Activated CD4-positive, alpha-beta T cell treated with anti-CD3 and anti-CD28 coated beads for 36 hours (primary cell): Measurements from ENCODE around the gene ZNF574. TPM values are rescaled to one million over a fixed set of nuclear protein-coding genes. Genes with fewer than 3 reads are reported as not detected.
"Not testable (repeated sequence)": the region's sequence is repeated elsewhere in the genome, so short reads cannot be mapped to it uniquely, and the experiment has no call there.

Experiments used
- ATAC-seq: fragments of 200-7000 bp; cut with Tn5 transposase; one replicate; pipeline ENCODE4 v1.10.0; 2021; ENCODE audit warnings: mild to moderate bottlenecking, moderate library complexity
- CTCF ChIA-PET: fragments of 350-600 bp; sonication (Branson Sonifier 250); formaldehyde crosslinking; loops from one replicate; lab custom pipeline; 2021; ENCODE audit warnings: antibody characterized with exemption; lab: Charles Lee
- POLR2A ChIA-PET: fragments of 350-600 bp; sonication (Branson Sonifier 250); formaldehyde crosslinking; loops from one replicate; lab custom pipeline; 2021; ENCODE audit warnings: antibody characterized with exemption, inconsistent platforms; lab: Charles Lee
- DNase-seq: peaks from one replicate; pipeline ENCODE4 v3.0.0-alpha.2; 2020
- H3K27ac Mint-ChIP-seq: one replicate; pipeline ENCODE4 v1.8.0; 2021; ENCODE audit warnings: mixed read lengths
- H3K27me3 Mint-ChIP-seq: one replicate; pipeline ENCODE4 v1.8.0; 2021; ENCODE audit warnings: mixed read lengths
- H3K36me3 Mint-ChIP-seq: one replicate; pipeline ENCODE4 v1.8.0; 2021; ENCODE audit warnings: low read depth, mixed read lengths
- H3K4me1 Mint-ChIP-seq: one replicate; pipeline ENCODE4 v1.8.0; 2021; ENCODE audit warnings: mixed read lengths
- H3K4me3 Mint-ChIP-seq: one replicate; pipeline ENCODE4 v1.8.0; 2021; ENCODE audit warnings: mild to moderate bottlenecking, moderate library complexity, mixed read lengths
- H3K9me3 Mint-ChIP-seq: one replicate; pipeline ENCODE4 v1.8.0; 2021; ENCODE audit warnings: low read depth, mixed read lengths
- intact Hi-C, 2 experiments: fragments of 100-400 bp; cut with DNase I in 1 of 2; cut with micrococcal nuclease in 1 of 2; formaldehyde crosslinking; loops; one replicate each; pipeline versions ENCODE4 v1.14.2 to v1.15.1; 2022 to 2024; cut with DNase I, micrococcal nuclease
- total RNA-seq, 2 experiments: library from RNA; stranded (reverse); gene quantifications; one replicate each; pipeline ENCODE4 v1.2.3, GENCODE V29; 2021

The ZNF574 gene
- total RNA-seq, 2 experiments from 2014 or later: 10.7 to 14.8 TPM

GRCh38 chr19:42093505-42093904, 17.5 kb downstream of the ZNF574 start:
- POLR2A ChIA-PET: no interaction called here
- H3K36me3 Mint-ChIP-seq: peaks cover 37% of the 10 kb centered on the region
- H3K27me3 Mint-ChIP-seq: no peaks in the 10 kb centered on the region
- peaks cover 19% of the 10 kb centered on the region for H3K4me1 Mint-ChIP-seq
- no peak for ATAC-seq
- CTCF ChIA-PET: interaction anchor here (1.0 kb wide), 1 partner anchor 17 kb away, joined by 3 read pairs; no protein-coding TSS in a partner anchor
- H3K27ac Mint-ChIP-seq: no peak overlapping the region
- intact Hi-C loops: no loop called here
- no peaks in the 10 kb centered on the region for H3K9me3 Mint-ChIP-seq
- DNase-seq: no peak
- H3K4me3 Mint-ChIP-seq: no peak overlapping the region

DNA sequence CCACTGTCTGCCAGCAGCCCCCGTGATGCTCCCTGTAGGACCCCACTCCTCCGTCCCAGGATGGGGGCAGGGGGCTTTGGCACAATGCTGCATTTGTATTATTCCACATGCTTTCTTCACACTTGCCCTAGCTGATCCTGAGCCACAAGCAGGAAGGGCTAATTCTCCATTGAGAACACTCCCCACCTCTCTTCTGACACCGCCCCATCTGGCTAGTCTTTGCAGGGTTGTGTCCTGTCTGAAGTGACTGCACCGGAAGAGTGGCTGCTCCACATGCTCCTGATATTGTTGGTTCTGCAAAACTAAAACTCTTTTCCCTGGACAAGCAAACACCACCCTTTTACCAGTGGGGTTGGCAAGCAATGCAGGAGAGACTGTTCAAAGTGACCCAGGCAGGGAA, 18.0 kb downstream of the ZNF574 start:
- no peaks in the 10 kb centered on the region for H3K9me3 Mint-ChIP-seq
- POLR2A ChIA-PET: no interaction called here
- no peaks in the 10 kb centered on the region for H3K27me3 Mint-ChIP-seq
- no peak overlapping the region for H3K27ac Mint-ChIP-seq
- intact Hi-C loops: no loop called here
- peaks cover 38% of the 10 kb centered on the region for H3K36me3 Mint-ChIP-seq
- no peak for DNase-seq
- peaks cover 16% of the 10 kb centered on the region for H3K4me1 Mint-ChIP-seq
- CTCF ChIA-PET: interaction anchor here (0.6 to 1.0 kb wide), 2 partner anchors 17 to 41 kb away, joined by 3 read pairs; no protein-coding TSS in a partner anchor
- H3K4me3 Mint-ChIP-seq: no peak overlapping the region
- no peak for ATAC-seq

DNA sequence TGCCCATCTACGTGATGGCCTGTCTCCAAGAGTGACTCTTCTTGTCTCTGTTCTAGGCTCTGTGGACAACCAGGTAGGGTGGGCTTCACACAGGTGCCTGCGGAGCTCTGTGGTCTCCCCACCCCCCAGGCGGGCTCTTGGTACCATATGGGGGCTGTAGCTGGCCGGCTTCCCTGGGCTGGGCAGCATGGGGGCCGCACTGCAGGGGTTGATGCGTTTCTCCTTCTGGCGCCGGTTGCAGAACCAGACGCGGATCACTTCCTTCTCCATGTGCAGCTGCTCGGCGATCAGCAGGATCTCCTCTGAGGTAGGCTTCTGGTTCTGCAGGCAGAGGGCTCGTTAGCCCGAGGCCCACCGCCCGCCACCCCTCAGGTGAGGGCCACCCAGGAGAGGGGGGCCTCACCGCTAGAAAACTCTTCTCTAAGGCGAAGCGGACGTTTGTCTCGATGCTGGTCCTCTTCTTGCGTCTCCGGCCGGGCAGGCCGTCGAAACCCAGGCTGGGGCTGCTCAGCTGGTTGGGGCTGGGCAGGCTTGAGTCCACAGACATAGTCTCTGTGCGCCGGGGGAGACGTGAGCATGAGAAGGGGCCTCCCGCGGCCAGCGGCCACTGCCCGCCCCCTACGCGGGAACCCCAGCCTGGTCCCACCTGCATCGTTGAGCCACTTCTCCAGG, 19.3 kb downstream of the ZNF574 start:
- ChIA-PET CTCF (interaction anchor here (0.9 kb wide), 1 partner anchor 15 kb away, joined by 4 read pairs; no protein-coding TSS in a partner anchor), POLR2A (no interaction called here)
- no peak overlapping the region for H3K4me3 Mint-ChIP-seq
- intact Hi-C loops: no loop called here
- peaks cover 38% of the 10 kb centered on the region for H3K36me3 Mint-ChIP-seq
- H3K27ac Mint-ChIP-seq: no peak overlapping the region
- peaks cover 7% of the 10 kb centered on the region for H3K4me1 Mint-ChIP-seq
- no peak for DNase-seq
- no peaks in the 10 kb centered on the region for H3K9me3 Mint-ChIP-seq
- H3K27me3 Mint-ChIP-seq: no peaks in the 10 kb centered on the region
- ATAC-seq: no peak

GRCh38 chr19:42095814-42096230, 19.9 kb downstream of the ZNF574 start:
- no peak overlapping the region for H3K27ac Mint-ChIP-seq
- no peaks in the 10 kb centered on the region for H3K27me3 Mint-ChIP-seq
- H3K4me3 Mint-ChIP-seq: no peak overlapping the region
- H3K4me1 Mint-ChIP-seq: peaks cover 4% of the 10 kb centered on the region
- DNase-seq (peak; percentile 29), ATAC-seq (no peak)
- peaks cover 33% of the 10 kb centered on the region for H3K36me3 Mint-ChIP-seq
- ChIA-PET CTCF (no interaction called here), POLR2A (no interaction called here)
- no peaks in the 10 kb centered on the region for H3K9me3 Mint-ChIP-seq
- intact Hi-C loops: no loop called here

DNA sequence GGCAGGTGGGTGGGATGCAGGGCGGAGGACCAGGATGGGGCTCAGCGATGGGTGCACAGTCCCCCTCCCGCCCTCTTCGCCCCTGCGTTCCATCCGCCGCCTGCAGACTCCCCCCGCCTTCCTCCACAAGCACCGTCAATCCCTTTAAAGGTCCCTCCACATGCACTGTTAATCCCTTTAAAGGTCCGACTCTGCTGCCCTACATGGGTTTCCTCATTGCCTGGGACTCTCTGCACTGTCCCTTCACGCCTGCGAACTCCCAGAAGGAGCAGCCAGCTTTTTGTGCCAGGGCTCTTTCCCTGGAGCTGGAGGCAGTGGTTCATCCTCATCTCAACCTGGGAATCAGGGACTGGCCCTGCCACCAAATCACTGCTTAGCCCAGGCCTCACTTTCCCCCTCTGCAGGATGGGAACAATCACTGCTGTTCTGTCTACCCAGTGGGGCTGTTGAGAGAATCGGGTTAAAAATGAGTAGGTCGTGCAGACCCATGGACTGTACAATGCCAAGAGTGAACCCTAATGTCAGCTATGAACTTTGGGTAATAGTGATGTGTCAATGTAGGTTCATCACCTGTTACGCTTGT, 20.4 kb downstream of the ZNF574 start:
- POLR2A ChIA-PET: no interaction called here
- no peak for ATAC-seq
- no peaks in the 10 kb centered on the region for H3K27me3 Mint-ChIP-seq
- intact Hi-C loops: no loop called here
- H3K36me3 Mint-ChIP-seq: peaks cover 30% of the 10 kb centered on the region
- CTCF ChIA-PET: no interaction called here
- H3K4me3 Mint-ChIP-seq: no peak overlapping the region
- H3K9me3 Mint-ChIP-seq: no peaks in the 10 kb centered on the region
- H3K27ac Mint-ChIP-seq: no peak overlapping the region
- peaks cover 4% of the 10 kb centered on the region for H3K4me1 Mint-ChIP-seq
- no peak for DNase-seq

- intact Hi-C loops: no loop called here
- Mint-ChIP-seq H3K4me1 (peaks cover 3% of the 10 kb centered on the region), H3K9me3 (no peaks in the 10 kb centered on the region), H3K27ac (no peak overlapping the region), H3K4me3 (no peak overlapping the region), H3K27me3 (no peaks in the 10 kb centered on the region), H3K36me3 (peaks cover 31% of the 10 kb centered on the region)
- POLR2A ChIA-PET: no interaction called here
- DNase-seq: no peak
- CTCF ChIA-PET: interaction anchor here (0.6 to 3.2 kb wide), 3 partner anchors 13 to 48 kb away, joined by 3 to 18 read pairs (median 3); no protein-coding TSS in a partner anchor
- ATAC-seq: no peak
Observed at GRCh38 chr19:42097461-42097860, 21.5 kb downstream of the ZNF574 start.

DNA sequence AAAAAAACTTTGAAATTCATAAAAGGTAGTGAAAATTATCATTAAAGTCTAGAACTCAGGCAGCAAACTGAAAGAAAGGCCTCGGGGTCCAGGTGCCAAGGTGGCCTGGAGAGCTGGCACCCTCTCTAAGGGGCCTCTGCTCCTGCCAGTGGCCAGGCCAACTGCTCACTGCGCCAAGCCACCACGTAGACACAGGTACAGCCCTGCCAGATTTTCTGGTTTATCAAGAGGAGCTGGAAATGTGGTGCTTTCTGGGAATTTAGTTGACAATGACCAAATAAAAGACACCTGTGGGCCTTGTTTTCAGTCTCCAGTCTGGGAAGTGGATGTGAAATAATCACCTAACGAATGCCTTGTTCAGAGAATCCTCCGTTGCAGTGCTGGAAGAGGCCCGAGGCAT, 22.8 kb downstream of the ZNF574 start:
- no peaks in the 10 kb centered on the region for H3K27me3 Mint-ChIP-seq
- H3K27ac Mint-ChIP-seq: no peak overlapping the region
- CTCF ChIA-PET: interaction anchor here (1.4 to 3.2 kb wide), 3 partner anchors 9 to 86 kb away, joined by 3 to 18 read pairs (median 5); no protein-coding TSS in a partner anchor
- DNase-seq (no peak), ATAC-seq (no peak)
- no peaks in the 10 kb centered on the region for H3K9me3 Mint-ChIP-seq
- H3K36me3 Mint-ChIP-seq: peaks cover 38% of the 10 kb centered on the region
- no peak overlapping the region for H3K4me3 Mint-ChIP-seq
- intact Hi-C loops: no loop called here
- H3K4me1 Mint-ChIP-seq: peaks cover 3% of the 10 kb centered on the region
- POLR2A ChIA-PET: no interaction called here

- H3K4me3 Mint-ChIP-seq: no peak overlapping the region
- ChIA-PET POLR2A (no interaction called here), CTCF (interaction anchor here (1.4 to 3.2 kb wide), 3 partner anchors 8 to 85 kb away, joined by 3 to 18 read pairs (median 5); no protein-coding TSS in a partner anchor)
- no peaks in the 10 kb centered on the region for H3K9me3 Mint-ChIP-seq
- H3K27me3 Mint-ChIP-seq: no peaks in the 10 kb centered on the region
- DNase-seq (no peak), ATAC-seq (no peak)
- intact Hi-C loops: no loop called here
- peaks cover 3% of the 10 kb centered on the region for H3K4me1 Mint-ChIP-seq
- H3K27ac Mint-ChIP-seq: no peak overlapping the region
- peaks cover 34% of the 10 kb centered on the region for H3K36me3 Mint-ChIP-seq
Observed at GRCh38 chr19:42099336-42099925, 23.5 kb downstream of the ZNF574 start.

DNA sequence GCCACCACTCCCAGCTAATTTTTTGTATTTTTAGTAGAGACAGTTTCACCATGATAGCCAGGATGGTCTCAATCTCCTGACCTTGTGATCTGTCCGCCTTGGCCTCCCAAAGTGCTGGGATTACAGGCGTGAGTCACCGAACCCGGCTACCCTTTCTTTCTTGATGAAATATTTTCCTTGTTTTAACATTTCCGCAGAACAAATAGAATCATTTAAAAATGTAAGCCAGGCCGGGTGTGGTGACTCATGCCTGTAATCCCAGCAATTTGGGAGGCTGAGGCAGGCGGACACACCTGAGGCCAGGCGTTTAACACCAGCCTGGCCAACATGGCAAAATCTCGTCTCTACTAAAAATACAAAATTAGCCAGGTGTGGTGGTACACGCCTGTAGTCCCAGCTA, 24.3 kb downstream of the ZNF574 start:
- H3K4me3 Mint-ChIP-seq, H3K4me1 Mint-ChIP-seq, H3K27ac Mint-ChIP-seq, intact Hi-C loops, ATAC-seq, DNase-seq, H3K27me3 Mint-ChIP-seq, POLR2A ChIA-PET, H3K9me3 Mint-ChIP-seq: not testable (repeated sequence)
- CTCF ChIA-PET: interaction anchor here (1.4 to 3.2 kb wide), 3 partner anchors 8 to 85 kb away, joined by 3 to 18 read pairs (median 5); no protein-coding TSS in a partner anchor
- peaks cover 40% of the 10 kb centered on the region for H3K36me3 Mint-ChIP-seq

GRCh38 chr19:42102877-42103276, 26.9 kb downstream of the ZNF574 start:
- no peak overlapping the region for H3K27ac Mint-ChIP-seq
- no peaks in the 10 kb centered on the region for H3K27me3 Mint-ChIP-seq
- H3K4me3 Mint-ChIP-seq: no peak overlapping the region
- peaks cover 19% of the 10 kb centered on the region for H3K4me1 Mint-ChIP-seq
- H3K9me3 Mint-ChIP-seq: no peaks in the 10 kb centered on the region
- ATAC-seq: no peak
- peaks cover 41% of the 10 kb centered on the region for H3K36me3 Mint-ChIP-seq
- DNase-seq: no peak
- ChIA-PET POLR2A (interaction anchor here (0.7 kb wide), 1 partner anchor 114 kb away, joined by 3 read pairs; no protein-coding TSS in a partner anchor), CTCF (interaction anchor here (0.8 to 3.4 kb wide), 5 partner anchors 9 to 311 kb away, joined by 3 to 9 read pairs (median 3); no protein-coding TSS in a partner anchor)
- intact Hi-C loops: no loop called here

- Mint-ChIP-seq H3K4me1 (peaks cover 24% of the 10 kb centered on the region), H3K4me3 (no peak overlapping the region), H3K27me3 (no peaks in the 10 kb centered on the region), H3K27ac (peak overlapping the region; percentile 19), H3K36me3 (peaks cover 32% of the 10 kb centered on the region), H3K9me3 (no peaks in the 10 kb centered on the region)
- ChIA-PET CTCF (interaction anchor here (0.6 to 1.4 kb wide), 2 partner anchors 30 to 275 kb away, joined by 3 to 4 read pairs; partner anchors contain the start of gene ZNF574), POLR2A (no interaction called here)
- no peak for DNase-seq
- no peak for ATAC-seq
- intact Hi-C loops: no loop called here
Observed at GRCh38 chr19:42105368-42105767, 29.4 kb downstream of the ZNF574 start.
